ENCODE measurements around the gene ZNF483. TPM values are rescaled to one million over a fixed set of nuclear protein-coding genes. Genes with fewer than 3 reads are reported as not detected.
A peak's percentile ranks its signal among the peaks of the same experiment; 100 is the strongest.

The ZNF483 gene
- total and polyA plus RNA-seq, 2 donors (not counting 1 experiment from before 2014, with no cell fraction given), result 0.70 to 4.3 TPM

DNA sequence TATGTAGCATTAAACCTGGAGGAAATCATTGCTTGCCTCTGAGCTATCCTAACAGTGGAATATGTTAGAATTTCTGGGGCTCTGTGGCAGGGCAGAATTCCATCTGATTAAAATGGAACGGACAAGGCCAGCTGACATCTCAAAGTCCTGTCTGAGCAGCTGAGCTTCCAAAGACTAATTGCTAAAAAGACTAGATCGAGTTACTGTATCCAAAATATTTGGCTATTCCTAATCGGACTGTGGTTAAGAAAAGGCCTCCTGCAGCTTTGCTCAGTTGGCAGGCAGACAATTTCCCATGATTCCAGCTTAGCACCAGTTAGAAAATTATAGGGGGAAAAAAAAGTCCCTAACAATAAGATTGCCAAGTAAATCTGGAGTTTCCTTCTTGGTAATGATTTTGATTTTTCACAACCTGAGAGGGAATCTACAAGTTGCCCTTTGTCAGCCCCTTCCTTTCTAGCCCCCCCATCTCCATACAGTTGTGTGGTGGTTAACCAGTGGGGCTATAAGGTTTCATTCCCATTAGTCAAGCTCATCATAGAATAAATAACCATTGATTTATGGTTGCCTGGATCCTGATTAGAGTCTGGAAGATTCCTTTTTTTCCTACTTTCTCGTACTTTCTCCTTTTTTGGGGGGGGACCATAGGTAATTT is 48.1 kb downstream of the ZNF483 start:
- Histone ChIP-seq H2AFZ (ENCODE audit: low read length) (no peak overlapping the region), H3K4me3 (replicated peaks in 1 of 4; ENCODE audit: control extremely low read depth in 1 of 4, insufficient read depth in 1 of 4, low read depth in 3 of 4, low read length in 4 of 4) (no peak overlapping the region), H3K4me1 (ENCODE audit: control insufficient read depth, extremely low read depth, insufficient read depth, low read length) (no peaks in the 10 kb centered on the region), H3K36me3 (ENCODE audit: control insufficient read depth, insufficient read depth, low read length) (peaks cover 11% of the 10 kb centered on the region), H3K27me3 (ENCODE audit: control insufficient read depth, insufficient read depth, low read length) (no peaks in the 10 kb centered on the region), H3K27ac (ENCODE audit: insufficient read depth, low read length) (no peak overlapping the region), H3K9ac (ENCODE audit: insufficient read depth, low read length) (no peak overlapping the region), H4K20me1 (ENCODE audit: control insufficient read depth, extremely low read depth, insufficient read depth, low read length) (no peaks in the 10 kb centered on the region), H3K4me2 (ENCODE audit: extremely low read depth, insufficient read depth, low read length) (no peak overlapping the region), H3K79me2 (ENCODE audit: control insufficient read depth, insufficient read depth, low read length) (no peaks in the 10 kb centered on the region), H3K9me3 (ENCODE audit: control insufficient read depth, insufficient read depth, low read depth, low read length) (no peaks in the 10 kb centered on the region)
- TF ChIP-seq EZH2 (IDR thresholded peaks at IDR 0.05; ENCODE audit: low read length, missing control alignments), result no peak
- TF ChIP-seq, protein P1, sequence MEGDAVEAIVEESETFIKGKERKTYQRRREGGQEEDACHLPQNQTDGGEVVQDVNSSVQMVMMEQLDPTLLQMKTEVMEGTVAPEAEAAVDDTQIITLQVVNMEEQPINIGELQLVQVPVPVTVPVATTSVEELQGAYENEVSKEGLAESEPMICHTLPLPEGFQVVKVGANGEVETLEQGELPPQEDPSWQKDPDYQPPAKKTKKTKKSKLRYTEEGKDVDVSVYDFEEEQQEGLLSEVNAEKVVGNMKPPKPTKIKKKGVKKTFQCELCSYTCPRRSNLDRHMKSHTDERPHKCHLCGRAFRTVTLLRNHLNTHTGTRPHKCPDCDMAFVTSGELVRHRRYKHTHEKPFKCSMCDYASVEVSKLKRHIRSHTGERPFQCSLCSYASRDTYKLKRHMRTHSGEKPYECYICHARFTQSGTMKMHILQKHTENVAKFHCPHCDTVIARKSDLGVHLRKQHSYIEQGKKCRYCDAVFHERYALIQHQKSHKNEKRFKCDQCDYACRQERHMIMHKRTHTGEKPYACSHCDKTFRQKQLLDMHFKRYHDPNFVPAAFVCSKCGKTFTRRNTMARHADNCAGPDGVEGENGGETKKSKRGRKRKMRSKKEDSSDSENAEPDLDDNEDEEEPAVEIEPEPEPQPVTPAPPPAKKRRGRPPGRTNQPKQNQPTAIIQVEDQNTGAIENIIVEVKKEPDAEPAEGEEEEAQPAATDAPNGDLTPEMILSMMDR (conservative IDR thresholded peaks at IDR 0.05 in 1 of 2, IDR thresholded peaks at IDR 0.05 in 1 of 2; ENCODE audit: low read depth in 1 of 2, low read length in 2 of 2), result no peak
- DNase-seq (ENCODE audit: low read depth in 2 of 2), result peak; percentile 95 to 96

DNA sequence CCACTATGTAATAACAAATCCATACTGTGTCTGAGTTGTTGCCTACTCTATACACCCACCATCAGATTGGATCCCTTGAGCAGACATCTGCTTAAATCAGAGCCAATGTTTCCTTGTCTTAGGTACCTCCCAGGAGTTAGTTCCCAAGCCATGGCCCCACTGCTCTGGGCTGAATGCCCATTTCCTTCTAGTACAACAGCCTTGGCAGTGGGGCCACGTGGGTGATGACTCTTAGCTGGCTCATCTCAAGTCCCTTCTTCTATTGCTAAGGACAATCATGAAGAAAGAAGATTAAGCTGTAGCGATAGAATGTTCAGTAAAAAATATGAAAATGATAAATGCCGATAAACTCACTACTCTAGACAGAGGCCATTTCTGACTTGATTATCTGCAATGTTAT is 57.9 kb downstream of the ZNF483 start:
- Histone ChIP-seq H2AFZ (ENCODE audit: low read length) (no peak overlapping the region), H3K4me3 (replicated peaks in 1 of 4; ENCODE audit: control extremely low read depth in 1 of 4, insufficient read depth in 1 of 4, low read depth in 3 of 4, low read length in 4 of 4) (no peak overlapping the region), H3K4me2 (ENCODE audit: extremely low read depth, insufficient read depth, low read length) (no peak overlapping the region), H3K4me1 (ENCODE audit: control insufficient read depth, extremely low read depth, insufficient read depth, low read length) (no peaks in the 10 kb centered on the region), H3K9ac (ENCODE audit: insufficient read depth, low read length) (no peak overlapping the region), H3K9me3 (ENCODE audit: control insufficient read depth, insufficient read depth, low read depth, low read length) (no peaks in the 10 kb centered on the region), H3K36me3 (ENCODE audit: control insufficient read depth, insufficient read depth, low read length) (peaks cover 17% of the 10 kb centered on the region), H4K20me1 (ENCODE audit: control insufficient read depth, extremely low read depth, insufficient read depth, low read length) (no peaks in the 10 kb centered on the region), H3K27me3 (ENCODE audit: control insufficient read depth, insufficient read depth, low read length) (no peaks in the 10 kb centered on the region), H3K79me2 (ENCODE audit: control insufficient read depth, insufficient read depth, low read length) (no peaks in the 10 kb centered on the region), H3K27ac (ENCODE audit: insufficient read depth, low read length) (no peak overlapping the region)
- peak; percentile 35 to 45 for DNase-seq (ENCODE audit: low read depth in 2 of 2)
- TF ChIP-seq, protein P1 (conservative IDR thresholded peaks at IDR 0.05 in 1 of 2, IDR thresholded peaks at IDR 0.05 in 1 of 2; ENCODE audit: low read depth in 1 of 2, low read length in 2 of 2), result no peak
- TF ChIP-seq EZH2 (IDR thresholded peaks at IDR 0.05; ENCODE audit: low read length, missing control alignments), result no peak

DNA sequence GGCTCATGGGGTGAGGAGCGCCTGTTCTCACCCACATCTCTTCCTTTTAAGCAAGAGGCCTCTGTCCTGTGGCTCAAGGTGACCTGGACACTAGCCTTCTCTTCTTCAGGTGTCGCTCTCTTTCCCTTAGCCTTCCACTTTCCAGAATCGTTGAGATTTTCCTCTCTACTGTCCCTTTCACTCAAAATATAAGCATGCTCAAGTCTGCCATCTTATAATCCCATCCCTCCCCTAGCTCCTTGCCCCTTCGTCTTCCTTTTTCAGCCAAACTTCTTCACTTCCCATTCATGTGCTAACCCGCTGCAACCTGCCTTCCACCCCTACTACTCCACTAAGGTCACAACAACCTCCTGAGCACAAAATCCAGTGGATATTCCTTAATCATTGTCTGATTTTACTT is 61.4 kb downstream of the ZNF483 start:
- H4K20me1 ChIP-seq (ENCODE audit: control insufficient read depth, extremely low read depth, insufficient read depth, low read length), result no peaks in the 10 kb centered on the region
- no peaks in the 10 kb centered on the region for H3K79me2 ChIP-seq (ENCODE audit: control insufficient read depth, insufficient read depth, low read length)
- H3K4me2 ChIP-seq (ENCODE audit: extremely low read depth, insufficient read depth, low read length), result no peak overlapping the region
- no peak overlapping the region for H3K4me3 ChIP-seq (replicated peaks in 1 of 4; ENCODE audit: control extremely low read depth in 1 of 4, insufficient read depth in 1 of 4, low read depth in 3 of 4, low read length in 4 of 4)
- H3K9me3 ChIP-seq (ENCODE audit: control insufficient read depth, insufficient read depth, low read depth, low read length), result no peaks in the 10 kb centered on the region
- no peaks in the 10 kb centered on the region for H3K4me1 ChIP-seq (ENCODE audit: control insufficient read depth, extremely low read depth, insufficient read depth, low read length)
- H3K9ac ChIP-seq (ENCODE audit: insufficient read depth, low read length), result no peak overlapping the region
- no peak for DNase-seq (ENCODE audit: low read depth in 2 of 2)
- no peak overlapping the region for H3K27ac ChIP-seq (ENCODE audit: insufficient read depth, low read length)
- TF ChIP-seq, protein P1 (conservative IDR thresholded peaks at IDR 0.05 in 1 of 2, IDR thresholded peaks at IDR 0.05 in 1 of 2; ENCODE audit: low read depth in 1 of 2, low read length in 2 of 2), result no peak
- no peak for TF ChIP-seq EZH2 (IDR thresholded peaks at IDR 0.05; ENCODE audit: low read length, missing control alignments)
- H3K27me3 ChIP-seq (ENCODE audit: control insufficient read depth, insufficient read depth, low read length), result no peaks in the 10 kb centered on the region
- H3K36me3 ChIP-seq (ENCODE audit: control insufficient read depth, insufficient read depth, low read length), result peaks cover 13% of the 10 kb centered on the region
- H2AFZ ChIP-seq (ENCODE audit: low read length), result no peak overlapping the region

All from fibroblast of lung (primary cell).